RWPE1 (cell line): ENCODE measurements around the gene MYH7.
"Not testable (repeated sequence)": the region's sequence is repeated elsewhere in the genome, so short reads cannot be mapped to it uniquely, and the experiment has no call there.

Experiments used
- CTCF ChIA-PET: fragments of 350-600 bp; sonication (Branson Sonifier 250); formaldehyde crosslinking; extraction: SDS; loops from one replicate; lab custom pipeline; 2021; lab: Yijun Ruan, JAX
- POLR2A ChIA-PET: fragments of 400-600 bp; formaldehyde crosslinking; extraction: SDS; loops from one replicate; lab custom pipeline; 2020; ENCODE audit warnings: antibody characterized with exemption; ENCODE audit not compliant: low non-redundant PET; lab: Yijun Ruan, JAX
- DNase-seq: peaks from one replicate; pipeline ENCODE4 v3.0.0; 2012; ENCODE audit warnings: low spot score
- H3K27ac ChIP-seq: fragments of 450-650 bp; 2 replicates; pipeline ENCODE4 v1.5.1; 2017
- CTCF ChIP-seq: fragments of 450-650 bp; conservative IDR thresholded peaks from 2 replicates; pipeline ENCODE4 v1.5.1; 2017; ENCODE audit warnings: low read depth, mild to moderate bottlenecking

MYH7 gene

GRCh38 chr14:23387916-23388882 is 47.3 kb downstream of the MYH7 start:
- TF ChIP-seq CTCF, result no peak
- ChIA-PET POLR2A (no interaction called here), CTCF (interaction anchor here (1.6 kb wide), 1 partner anchor 8 kb away, joined by 8 read pairs; no protein-coding TSS in a partner anchor)
- H3K27ac ChIP-seq, result no peak overlapping the region
- no peak for DNase-seq

GRCh38 chr14:23386999-23387398 is 48.5 kb downstream of the MYH7 start:
- DNase-seq, result no peak
- ChIA-PET POLR2A (no interaction called here), CTCF (no interaction called here)
- no peak overlapping the region for H3K27ac ChIP-seq
- no peak for TF ChIP-seq CTCF

GRCh38 chr14:23386266-23386657 is 49.2 kb downstream of the MYH7 start:
- POLR2A ChIA-PET, H3K27ac ChIP-seq, CTCF ChIA-PET, DNase-seq: not testable (repeated sequence)

DNA sequence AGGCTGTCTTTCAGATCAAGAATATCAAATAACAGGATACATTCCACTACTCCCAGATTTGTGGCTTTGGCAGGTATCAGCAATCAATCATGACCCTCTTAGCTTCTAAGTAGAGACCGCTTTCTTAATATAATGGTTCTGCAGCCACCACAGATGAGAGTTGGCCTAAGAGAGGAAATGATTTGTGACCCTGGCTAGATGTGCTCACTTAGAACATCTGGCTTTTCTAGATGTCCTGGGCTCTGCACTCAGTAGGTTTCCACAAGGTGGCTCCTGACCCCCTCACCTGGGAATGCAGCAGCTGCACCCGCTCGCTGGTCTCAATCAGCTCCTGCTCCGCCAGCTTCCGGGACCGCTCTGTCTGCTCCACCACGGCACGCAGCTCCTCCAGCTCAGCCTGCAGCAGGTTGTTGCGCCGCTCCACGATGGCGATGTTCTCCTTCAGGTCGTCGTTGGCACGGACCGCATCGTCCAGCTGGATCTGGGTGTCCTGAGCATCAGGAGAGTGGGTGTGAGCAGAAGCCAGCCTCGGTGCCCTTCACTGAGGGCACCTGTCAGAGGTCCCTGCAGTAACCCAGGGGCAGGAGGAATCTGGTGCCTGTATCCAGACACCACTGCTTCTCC is 49.7 kb downstream of the MYH7 start:
- TF ChIP-seq CTCF, result no peak
- no peak overlapping the region for H3K27ac ChIP-seq
- no peak for DNase-seq
- POLR2A ChIA-PET, result no interaction called here
- CTCF ChIA-PET, result interaction anchor here (1.5 kb wide), 1 partner anchor 32 kb away, joined by 5 read pairs; no protein-coding TSS in a partner anchor

DNA sequence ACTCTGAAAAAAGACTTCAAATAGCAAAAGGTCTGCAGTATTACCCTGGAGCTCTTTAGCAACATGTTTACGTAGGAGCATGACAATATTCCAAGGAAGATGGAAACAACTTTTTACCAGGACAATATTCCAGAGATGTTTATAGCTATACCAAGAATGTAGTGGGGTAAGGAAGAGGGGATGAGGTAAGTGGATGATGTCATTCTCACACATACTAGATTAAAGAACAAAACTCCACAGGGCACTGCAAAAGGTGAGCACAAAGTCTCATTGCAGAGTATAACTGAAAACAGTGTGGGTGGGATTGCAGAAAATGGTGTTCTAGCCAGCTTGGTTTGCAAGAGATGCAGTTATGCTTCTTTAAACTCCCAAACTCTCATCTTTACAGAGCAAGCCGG is 50.2 kb downstream of the MYH7 start:
- DNase-seq, result no peak
- CTCF ChIA-PET, result interaction anchor here (1.0 to 1.5 kb wide), 2 partner anchors 25 to 31 kb away, joined by 3 to 5 read pairs; no protein-coding TSS in a partner anchor
- H3K27ac ChIP-seq, result no peak overlapping the region
- POLR2A ChIA-PET, result no interaction called here
- no peak for TF ChIP-seq CTCF

- POLR2A ChIA-PET, result interaction anchor here (0.6 kb wide), 1 partner anchor 59 kb away, joined by 6 read pairs; no protein-coding TSS in a partner anchor
- no peak overlapping the region for H3K27ac ChIP-seq
- no peak for TF ChIP-seq CTCF
- CTCF ChIA-PET, result interaction anchor here (1.0 to 1.5 kb wide), 2 partner anchors 24 to 30 kb away, joined by 3 to 5 read pairs; no protein-coding TSS in a partner anchor
- DNase-seq, result no peak
Observed at GRCh38 chr14:23384364-23385080, 50.9 kb downstream of the MYH7 start.
